Adipocyte (in vitro differentiated cells): ENCODE results near the gene SSB.

Experiments
- DNase-seq: peaks from one replicate; pipeline ENCODE4 v3.0.0-alpha.2; 2015; ENCODE audit warnings: low read depth
- H3K27me3 ChIP-seq: replicated peaks from 2 replicates; pipeline ENCODE4 v1.7.0; 2013; ENCODE audit warnings: mild to moderate bottlenecking, low read length, moderate library complexity; ENCODE audit not compliant: control insufficient read depth, insufficient read depth
- H3K36me3 ChIP-seq: 2 replicates; pipeline ENCODE4 v1.7.0; 2013; ENCODE audit warnings: low read length, mild to moderate bottlenecking, moderate library complexity; ENCODE audit not compliant: control insufficient read depth, insufficient read depth, severe bottlenecking
- H3K4me1 ChIP-seq: 2 replicates; pipeline ENCODE4 v1.7.0; 2013; ENCODE audit warnings: mild to moderate bottlenecking, low read length, moderate library complexity; ENCODE audit not compliant: control insufficient read depth, insufficient read depth
- H3K4me3 ChIP-seq: 2 replicates; pipeline ENCODE4 v1.7.0; 2013; ENCODE audit warnings: mild to moderate bottlenecking, low read length, moderate library complexity
- H3K9ac ChIP-seq: 2 replicates; pipeline ENCODE4 v1.7.0; 2013; ENCODE audit warnings: mild to moderate bottlenecking, low read length, moderate library complexity
- H3K9me3 ChIP-seq: 2 replicates; pipeline ENCODE4 v1.7.0; 2013; ENCODE audit warnings: mild to moderate bottlenecking, low read length, moderate library complexity; ENCODE audit not compliant: control insufficient read depth

SSB gene

GRCh38 chr2:169767243-169767888 is 31.3 kb upstream of the SSB start:
- Histone ChIP-seq H3K9me3 (peaks cover 2% of the 10 kb centered on the region), H3K4me1 (no peaks in the 10 kb centered on the region), H3K36me3 (no peaks in the 10 kb centered on the region), H3K9ac (no peak overlapping the region), H3K4me3 (no peak overlapping the region), H3K27me3 (peaks cover 21% of the 10 kb centered on the region)
- DNase-seq: peak; percentile 83

GRCh38 chr2:169768262-169768995 is 30.2 kb upstream of the SSB start:
- no peak for DNase-seq
- Histone ChIP-seq H3K4me3 (peak overlapping the region; percentile 74), H3K9me3 (no peaks in the 10 kb centered on the region), H3K4me1 (no peaks in the 10 kb centered on the region), H3K36me3 (no peaks in the 10 kb centered on the region), H3K27me3 (peaks cover 21% of the 10 kb centered on the region), H3K9ac (peak overlapping the region; percentile 58)

- Histone ChIP-seq H3K4me1 (no peaks in the 10 kb centered on the region), H3K9ac (no peak overlapping the region), H3K4me3 (no peak overlapping the region), H3K9me3 (no peaks in the 10 kb centered on the region), H3K27me3 (peaks cover 21% of the 10 kb centered on the region), H3K36me3 (no peaks in the 10 kb centered on the region)
- no peak for DNase-seq
These were observed 27.6 kb upstream of the SSB start for GRCh38 chr2:169771021-169771420.

GRCh38 chr2:169771612-169772011 is 27.1 kb upstream of the SSB start:
- H3K9me3 ChIP-seq: no peaks in the 10 kb centered on the region
- H3K36me3 ChIP-seq: no peaks in the 10 kb centered on the region
- no peak overlapping the region for H3K9ac ChIP-seq
- peaks cover 21% of the 10 kb centered on the region for H3K27me3 ChIP-seq
- no peak overlapping the region for H3K4me3 ChIP-seq
- no peaks in the 10 kb centered on the region for H3K4me1 ChIP-seq
- no peak for DNase-seq

GRCh38 chr2:169772651-169773050 is 26.0 kb upstream of the SSB start:
- no peak overlapping the region for H3K4me3 ChIP-seq
- no peak overlapping the region for H3K9ac ChIP-seq
- no peaks in the 10 kb centered on the region for H3K9me3 ChIP-seq
- no peaks in the 10 kb centered on the region for H3K4me1 ChIP-seq
- no peak for DNase-seq
- peaks cover 18% of the 10 kb centered on the region for H3K27me3 ChIP-seq
- H3K36me3 ChIP-seq: no peaks in the 10 kb centered on the region

GRCh38 chr2:169775354-169775753 is 23.3 kb upstream of the SSB start:
- H3K9me3 ChIP-seq: no peaks in the 10 kb centered on the region
- no peak overlapping the region for H3K4me3 ChIP-seq
- H3K27me3 ChIP-seq: no peaks in the 10 kb centered on the region
- H3K36me3 ChIP-seq: no peaks in the 10 kb centered on the region
- no peak overlapping the region for H3K9ac ChIP-seq
- no peak for DNase-seq
- H3K4me1 ChIP-seq: no peaks in the 10 kb centered on the region

GRCh38 chr2:169775765-169776164 is 22.9 kb upstream of the SSB start:
- peak; percentile 64 for DNase-seq
- Histone ChIP-seq H3K27me3 (no peaks in the 10 kb centered on the region), H3K9me3 (no peaks in the 10 kb centered on the region), H3K36me3 (no peaks in the 10 kb centered on the region), H3K9ac (no peak overlapping the region), H3K4me3 (no peak overlapping the region), H3K4me1 (no peaks in the 10 kb centered on the region)

- no peak overlapping the region for H3K4me3 ChIP-seq
These were observed 22.4 kb upstream of the SSB start for GRCh38 chr2:169776252-169776761.

GRCh38 chr2:169778446-169778845 is 20.2 kb upstream of the SSB start:
- H3K36me3 ChIP-seq: no peaks in the 10 kb centered on the region
- H3K4me1 ChIP-seq: no peaks in the 10 kb centered on the region
- no peak overlapping the region for H3K9ac ChIP-seq
- H3K4me3 ChIP-seq: no peak overlapping the region
- H3K27me3 ChIP-seq: no peaks in the 10 kb centered on the region
- H3K9me3 ChIP-seq: no peaks in the 10 kb centered on the region
- DNase-seq: no peak

More at GRCh38 chr2:169776252-169776761, 22.4 kb upstream of the SSB start:
- Histone ChIP-seq H3K27me3 (no peaks in the 10 kb centered on the region), H3K36me3 (no peaks in the 10 kb centered on the region), H3K9me3 (no peaks in the 10 kb centered on the region), H3K4me1 (no peaks in the 10 kb centered on the region), H3K9ac (no peak overlapping the region)
- DNase-seq: peak; percentile 24

- H3K27me3 ChIP-seq: no peaks in the 10 kb centered on the region
- no peaks in the 10 kb centered on the region for H3K36me3 ChIP-seq
- no peaks in the 10 kb centered on the region for H3K4me1 ChIP-seq
- no peak overlapping the region for H3K9ac ChIP-seq
- H3K4me3 ChIP-seq: no peak overlapping the region
- no peaks in the 10 kb centered on the region for H3K9me3 ChIP-seq
- DNase-seq: no peak
These were observed 17.2 kb upstream of the SSB start for GRCh38 chr2:169781249-169782013.

GRCh38 chr2:169782513-169782912 is 16.2 kb upstream of the SSB start:
- DNase-seq: no peak
- Histone ChIP-seq H3K27me3 (no peaks in the 10 kb centered on the region), H3K4me1 (no peaks in the 10 kb centered on the region), H3K9ac (no peak overlapping the region), H3K36me3 (no peaks in the 10 kb centered on the region), H3K9me3 (no peaks in the 10 kb centered on the region), H3K4me3 (no peak overlapping the region)
